Ammon's horn (tissue), 1 donor: ENCODE results near the gene IL6.
"Not testable (repeated sequence)": the region's sequence is repeated elsewhere in the genome, so short reads cannot be mapped to it uniquely, and the experiment has no call there.

Experiments
- DNase-seq: peaks from one replicate; pipeline ENCODE4 v3.0.0-alpha.2; 2016; ENCODE audit warnings: low spot score

IL6 gene

GRCh38 chr7:22703978-22704610 lies 22.9 kb upstream of the IL6 start:
- DNase-seq = not testable (repeated sequence)

DNA sequence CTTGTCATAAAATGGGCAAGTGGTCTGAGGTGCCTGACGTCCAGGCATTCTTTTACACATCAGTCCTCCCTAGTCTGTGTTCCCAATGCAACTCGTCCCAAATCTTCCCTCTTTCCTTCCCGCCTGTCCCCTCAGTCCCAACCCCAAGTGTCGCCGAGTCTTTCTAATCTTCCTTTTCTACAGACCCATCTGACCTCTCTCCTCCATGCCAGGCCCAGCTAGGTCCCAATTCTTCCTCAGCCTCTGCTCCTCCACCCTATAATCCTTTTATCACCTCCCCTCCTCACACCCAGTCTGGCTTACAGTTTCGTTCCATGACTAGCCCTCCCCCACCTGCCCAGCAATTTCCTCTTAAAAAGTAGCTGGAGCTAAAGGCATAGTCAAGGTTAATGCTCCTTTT lies 22.3 kb upstream of the IL6 start:
- DNase-seq = not testable (repeated sequence)

GRCh38 chr7:22705874-22706273 lies 21.1 kb upstream of the IL6 start:
- DNase-seq = not testable (repeated sequence)

GRCh38 chr7:22707026-22707691 lies 19.8 kb upstream of the IL6 start:
- DNase-seq = not testable (repeated sequence)

DNA sequence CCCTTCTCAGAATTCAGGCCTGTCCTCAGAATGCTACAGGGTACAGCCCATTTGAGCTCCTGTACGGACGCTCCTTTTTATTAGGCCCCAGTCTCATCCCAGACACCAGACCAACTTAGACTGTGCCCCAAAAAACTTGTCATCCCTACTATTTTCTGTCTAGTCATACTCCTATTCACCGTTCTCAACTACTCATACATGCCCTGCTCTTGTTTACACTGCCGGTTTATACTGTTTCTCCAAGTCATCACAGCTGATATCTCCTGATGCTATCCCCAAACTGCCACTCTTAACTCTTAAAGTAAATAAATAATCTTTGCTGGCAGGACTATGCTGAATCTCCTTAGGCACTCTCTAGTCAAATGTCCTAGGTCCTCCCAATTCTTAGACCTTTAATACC lies 18.8 kb upstream of the IL6 start:
- DNase-seq = not testable (repeated sequence)

DNA sequence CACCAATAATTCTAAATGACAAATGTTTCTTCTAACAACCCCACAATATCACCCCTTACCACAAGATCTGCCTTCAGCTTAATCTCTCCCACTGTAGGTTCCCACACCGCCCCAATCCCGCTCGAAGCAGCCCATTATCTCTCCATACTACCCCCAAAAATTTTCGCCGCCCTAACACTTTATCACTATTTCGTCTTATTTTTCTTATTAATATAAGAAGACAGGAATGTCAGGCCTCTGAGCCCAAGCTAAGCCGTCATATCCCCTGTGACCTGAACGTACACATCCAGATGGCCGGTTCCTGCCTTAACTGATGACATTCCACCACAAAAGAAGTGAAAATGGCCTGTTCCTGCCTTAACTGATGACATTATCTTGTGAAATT lies 18.3 kb upstream of the IL6 start:
- not testable (repeated sequence) for DNase-seq

DNA sequence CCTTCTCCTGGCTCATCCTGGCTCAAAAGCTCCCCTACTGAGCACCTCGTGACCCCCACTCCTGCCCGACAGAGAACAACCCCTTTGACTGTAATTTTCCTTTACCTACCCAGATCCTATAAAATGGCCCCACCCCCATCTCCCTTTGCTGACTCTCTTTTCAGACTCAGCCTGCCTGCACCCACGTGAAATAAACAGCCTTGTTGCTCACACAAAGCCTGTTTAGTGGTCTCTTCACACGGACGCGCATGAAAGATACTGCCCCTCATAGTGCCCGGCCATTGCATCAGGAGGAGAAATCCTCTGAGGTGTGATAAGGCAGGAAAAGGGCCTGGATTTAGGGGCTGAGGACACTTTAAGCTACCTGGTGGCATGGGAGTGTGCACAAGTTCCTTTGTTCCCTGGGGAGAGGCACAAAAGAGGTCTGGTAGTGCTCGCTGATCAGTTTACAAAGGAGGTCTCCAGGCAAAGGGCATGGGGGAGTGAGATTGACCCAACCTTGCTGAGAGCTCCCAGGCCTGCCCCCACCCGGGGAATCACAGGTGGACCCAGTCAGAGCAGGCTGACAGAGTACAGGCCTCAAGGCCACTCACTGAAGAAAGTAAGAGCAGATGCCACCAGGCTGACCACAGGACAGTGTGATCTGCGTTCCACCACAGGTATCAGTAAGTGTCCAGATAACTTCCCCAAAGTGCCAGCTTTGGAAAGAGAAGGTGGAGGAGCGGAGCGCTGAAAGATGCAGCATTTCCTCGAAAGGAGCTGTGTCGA lies 17.8 kb upstream of the IL6 start:
- not testable (repeated sequence) for DNase-seq

DNA sequence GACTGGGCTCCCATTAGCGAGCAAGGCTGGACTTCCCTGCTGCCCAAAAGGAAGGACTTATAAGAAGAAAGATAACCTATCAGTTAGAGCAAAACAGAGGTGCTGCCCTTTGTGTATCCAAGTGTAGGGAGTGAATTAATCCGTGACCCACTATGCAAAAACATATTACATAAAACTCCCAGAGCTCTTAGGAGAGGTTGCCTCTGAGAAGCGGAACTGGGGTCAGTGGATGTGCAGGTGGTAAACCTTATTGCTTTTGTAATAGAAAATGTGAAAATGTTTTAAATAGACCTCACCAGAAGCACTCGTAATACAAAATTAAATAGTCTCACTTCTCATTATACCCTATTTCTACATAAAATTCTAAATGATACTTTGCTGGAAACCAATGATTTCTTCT lies 17.1 kb upstream of the IL6 start:
- DNase-seq = no peak

DNA sequence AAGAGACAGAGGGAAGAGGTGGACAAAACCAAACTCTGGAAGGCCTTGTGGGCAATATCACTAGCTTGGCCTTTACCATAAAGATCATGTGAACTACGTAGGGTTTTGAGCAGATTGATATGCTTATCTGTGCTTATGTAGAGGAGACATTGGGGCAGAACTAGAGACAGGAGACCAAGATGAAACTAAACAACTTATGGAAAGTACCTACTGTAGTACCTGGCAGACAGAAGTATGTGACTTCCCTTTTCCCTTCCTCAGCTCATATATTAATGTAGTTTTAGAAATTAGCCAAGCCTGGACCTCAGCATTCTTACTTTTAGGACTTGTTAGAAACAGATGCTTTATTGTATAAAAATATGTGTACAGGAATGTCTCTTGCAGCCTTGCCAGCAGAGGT lies 14.0 kb upstream of the IL6 start:
- no peak for DNase-seq

DNA sequence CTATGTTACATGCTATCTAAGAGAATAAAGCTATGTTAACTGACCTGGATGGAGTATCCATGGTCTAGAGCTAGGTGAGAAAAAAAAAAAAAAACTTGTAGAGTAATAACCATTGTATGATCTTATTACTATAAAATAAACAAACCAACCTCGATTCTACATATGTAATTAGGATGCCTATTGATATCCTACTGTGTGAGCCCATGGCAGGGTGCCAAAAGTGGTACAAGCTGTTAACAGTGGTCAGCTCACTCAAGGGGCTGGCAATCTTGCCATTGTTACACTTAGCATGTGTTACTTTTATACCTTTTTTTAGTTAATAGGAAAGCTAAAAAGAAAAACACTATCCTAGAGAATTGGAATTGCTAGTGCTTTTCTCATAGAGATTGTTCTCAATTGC lies 13.5 kb upstream of the IL6 start:
- DNase-seq = no peak

DNA sequence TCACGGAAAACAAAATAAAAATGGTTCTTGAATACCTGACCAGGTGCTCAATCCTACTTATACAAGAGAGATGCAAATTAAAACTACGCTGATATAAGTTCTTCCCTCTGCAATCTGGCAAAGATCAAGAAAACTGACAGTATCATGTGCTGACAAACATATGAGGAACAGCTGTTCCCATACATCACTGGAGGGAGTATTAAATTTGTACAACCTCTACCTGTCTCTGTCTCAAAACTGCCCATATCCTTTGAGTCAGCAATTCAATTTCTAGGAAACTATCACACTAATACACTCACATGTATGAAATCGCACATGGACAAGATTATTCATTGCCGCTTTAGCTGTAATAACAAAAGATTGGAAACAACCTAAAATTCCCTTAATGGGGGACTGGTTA lies 11.0 kb upstream of the IL6 start:
- DNase-seq = no peak

- no peak for DNase-seq
Measured at GRCh38 chr7:22717760-22718159, 9.2 kb upstream of the IL6 start.

DNA sequence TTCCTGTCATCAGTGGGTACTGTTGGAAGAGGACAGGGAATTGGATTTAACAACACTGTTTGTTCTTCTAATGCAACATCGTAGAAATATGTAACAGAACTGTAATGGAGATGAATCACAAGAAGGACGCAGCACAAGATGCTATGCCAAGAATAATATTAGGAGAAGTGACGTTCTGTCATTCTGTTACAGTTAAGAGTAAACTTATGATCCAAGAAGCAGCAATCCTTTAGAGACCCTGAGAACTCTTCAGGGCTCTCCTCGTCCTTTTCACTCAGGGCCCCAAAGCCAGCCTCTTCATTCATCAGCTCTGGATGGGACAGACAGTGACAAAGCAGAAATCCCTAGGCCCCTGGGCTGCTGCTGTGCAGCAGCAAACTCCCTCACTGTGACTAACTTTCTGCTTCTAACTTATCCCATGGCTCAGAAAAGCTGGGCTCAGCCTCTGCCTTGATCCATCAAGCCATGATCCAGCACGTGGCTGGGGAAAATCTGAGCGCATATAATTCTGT lies 8.7 kb upstream of the IL6 start:
- no peak for DNase-seq

GRCh38 chr7:22718911-22719420 lies 8.0 kb upstream of the IL6 start:
- DNase-seq = no peak

DNA sequence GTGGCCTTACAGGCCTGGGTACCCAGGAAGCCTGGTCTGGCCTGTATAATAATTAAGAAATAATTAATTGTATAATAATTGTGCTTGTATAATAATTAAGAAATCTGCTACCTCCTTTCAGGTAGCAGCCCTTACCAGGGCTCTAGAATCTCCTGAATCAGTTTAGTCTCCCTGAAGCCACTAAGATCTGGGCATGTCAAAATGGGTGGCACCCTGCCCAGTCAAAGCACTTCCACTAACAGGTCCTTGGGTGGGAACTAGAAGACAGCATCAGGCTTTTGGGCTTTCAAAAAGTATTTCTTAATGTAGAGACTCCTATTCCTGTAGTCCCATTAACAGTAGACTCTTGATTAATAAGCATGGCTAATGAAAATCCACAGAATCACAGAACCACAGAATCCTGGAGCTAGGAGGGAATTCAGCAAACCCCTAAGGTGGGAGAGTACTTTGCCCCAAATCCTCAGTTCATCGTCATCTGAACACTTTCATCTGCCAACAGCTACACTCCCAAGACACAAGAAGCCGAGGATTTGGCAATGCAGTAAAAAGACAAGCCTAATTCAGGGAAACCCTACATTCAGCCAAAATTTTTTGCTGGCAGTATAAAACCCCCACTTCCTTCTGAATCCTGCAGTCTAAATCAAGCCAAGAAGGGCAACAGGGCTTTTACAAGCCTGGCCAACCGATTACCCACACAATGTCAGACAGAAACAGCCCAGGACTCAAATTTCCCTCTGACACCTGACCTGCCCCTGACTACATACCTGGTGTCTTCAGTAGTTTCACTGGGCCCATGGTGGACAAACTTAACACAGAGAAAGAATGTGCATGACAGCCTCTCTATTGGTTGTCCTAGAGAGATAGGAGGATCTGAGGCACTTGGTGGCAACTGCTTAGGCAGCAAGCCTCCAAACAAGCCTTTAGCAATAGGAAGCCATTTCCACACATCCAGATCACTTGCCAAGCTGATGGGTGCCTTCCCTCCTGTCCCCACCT lies 5.9 kb upstream of the IL6 start:
- DNase-seq = no peak

GRCh38 chr7:22722536-22723180 lies 4.3 kb upstream of the IL6 start:
- DNase-seq = no peak

DNA sequence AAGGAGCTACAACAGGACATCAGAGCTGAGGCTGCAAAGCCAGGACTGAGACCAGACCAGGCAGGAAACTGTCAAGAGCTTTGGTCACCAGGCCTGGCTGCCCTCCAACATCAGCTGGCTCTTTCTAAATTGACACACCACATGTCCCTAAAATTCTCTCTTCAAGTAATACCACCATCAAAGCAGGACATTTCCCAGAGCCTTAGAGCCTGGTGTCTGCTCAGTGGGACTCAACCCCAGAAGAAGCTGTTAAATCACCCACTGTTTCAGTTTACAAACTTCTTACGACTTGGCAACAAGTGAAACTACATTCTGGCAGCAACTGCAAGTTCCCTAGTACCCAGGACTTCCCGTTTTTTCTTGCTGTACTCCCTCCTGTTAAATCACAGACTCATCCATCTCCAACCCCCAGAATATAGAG lies 3.8 kb upstream of the IL6 start:
- peak; percentile 73 for DNase-seq

- DNase-seq = peak; percentile 42
Measured at GRCh38 chr7:22723637-22724036, 3.4 kb upstream of the IL6 start.

GRCh38 chr7:22724861-22725260 lies 2.1 kb upstream of the IL6 start:
- DNase-seq = no peak

GRCh38 chr7:22725585-22725984 lies 1.4 kb upstream of the IL6 start:
- DNase-seq = no peak

DNA sequence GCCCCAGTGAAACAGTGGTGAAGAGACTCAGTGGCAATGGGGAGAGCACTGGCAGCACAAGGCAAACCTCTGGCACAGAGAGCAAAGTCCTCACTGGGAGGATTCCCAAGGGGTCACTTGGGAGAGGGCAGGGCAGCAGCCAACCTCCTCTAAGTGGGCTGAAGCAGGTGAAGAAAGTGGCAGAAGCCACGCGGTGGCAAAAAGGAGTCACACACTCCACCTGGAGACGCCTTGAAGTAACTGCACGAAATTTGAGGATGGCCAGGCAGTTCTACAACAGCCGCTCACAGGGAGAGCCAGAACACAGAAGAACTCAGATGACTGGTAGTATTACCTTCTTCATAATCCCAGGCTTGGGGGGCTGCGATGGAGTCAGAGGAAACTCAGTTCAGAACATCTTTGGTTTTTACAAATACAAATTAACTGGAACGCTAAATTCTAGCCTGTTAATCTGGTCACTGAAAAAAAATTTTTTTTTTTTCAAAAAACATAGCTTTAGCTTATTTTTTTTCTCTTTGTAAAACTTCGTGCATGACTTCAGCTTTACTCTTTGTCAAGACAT lies 574 bp upstream of the IL6 start:
- peak; percentile 65 for DNase-seq
